SH-SY5Y (cell line): ENCODE measurements around the gene PNO1.

Experiments
- GATA2 ChIP-seq: IDR thresholded peaks from 2 replicates; pipeline ENCODE4 v1.6.1; 2011; ENCODE audit warnings: mild to moderate bottlenecking, low read depth, low read length
- GATA3 ChIP-seq: IDR thresholded peaks from 2 replicates; pipeline ENCODE4 v1.6.1; 2011; ENCODE audit warnings: low read depth, mild to moderate bottlenecking, low read length, moderate library complexity

GRCh38 chr2:68176657-68177056, 19.0 kb downstream of the PNO1 start:
- no peak for TF ChIP-seq GATA3
- no peak for TF ChIP-seq GATA2
